A549 (cell line): ENCODE data around the gene RPS21. TPM values are rescaled to one million over a fixed set of nuclear protein-coding genes. Genes with fewer than 3 reads are reported as not detected.

Experiments used
- ATAC-seq, 2 experiments: fragments of 200-7000 bp in 1 of 2; fragments of >200 bp in 1 of 2; cut with Nextera tagmentation in 1 of 2; cut with Tn5 transposase in 1 of 2; 3 replicates each; pipeline versions ENCODE4 v1.8.0 to v1.9.1; 2018 to 2020; ENCODE audit warnings: mild to moderate bottlenecking in 1 of 2, moderate library complexity in 1 of 2
- CTCF ChIA-PET: fragments of 300-600 bp; sonication (Branson Sonifier 250); formaldehyde crosslinking; extraction: SDS; loops from one replicate; lab custom pipeline; 2021; ENCODE audit warnings: antibody characterized with exemption, inconsistent platforms; lab: Yijun Ruan, JAX
- POLR2A ChIA-PET: fragments of 350-600 bp; formaldehyde crosslinking; extraction: SDS; loops from one replicate; lab custom pipeline; 2021; ENCODE audit warnings: antibody characterized with exemption, inconsistent platforms; lab: Yijun Ruan, JAX
- DNase-seq, 2 experiments: peaks; one replicate each; pipeline versions ENCODE4 v3.0.0 to v3.0.0-alpha.2; 2011 to 2016; ENCODE audit warnings: low read depth in 1 of 2, low spot score in 1 of 2
- FAIRE-seq: peaks from 2 replicates; lab custom pipeline; 2011; peaks lifted over from hg19 to GRCh38; lab: Jason Lieb, UNC
- H3K27ac ChIP-seq, 2 experiments: fragments of >200 bp; sonication (Bioruptor Twin); formaldehyde crosslinking; 3 replicates each; pipeline ENCODE4 v1.5.1; 2016 to 2017
- H3K4me1 ChIP-seq: fragments of >200 bp; sonication (Bioruptor Twin); formaldehyde crosslinking; 3 replicates; pipeline ENCODE4 v1.6.1; 2016
- H3K4me2 ChIP-seq: fragments of >200 bp; sonication (Bioruptor Twin); formaldehyde crosslinking; 3 replicates; pipeline ENCODE4 v1.6.1; 2016
- H3K4me3 ChIP-seq: fragments of >200 bp; sonication (Bioruptor Twin); formaldehyde crosslinking; 3 replicates; pipeline ENCODE4 v1.5.1; 2016
- H3K9me3 ChIP-seq: fragments of >200 bp; sonication (Bioruptor Twin); formaldehyde crosslinking; 3 replicates; pipeline ENCODE4 v1.6.1; 2016
- CHD4 ChIP-seq: fragments of 200-600 bp; sonication (generic); IDR thresholded peaks from 2 replicates; pipeline ENCODE4 v1.6.1; 2016; ENCODE audit warnings: antibody characterized with exemption, mild to moderate bottlenecking, borderline replicate concordance
- FOSB ChIP-seq: fragments of 250-450 bp; sonication (Bioruptor Pico); IDR thresholded peaks from 2 replicates; pipeline ENCODE4 v1.5.0; 2020; ENCODE audit warnings: mild to moderate bottlenecking, moderate library complexity
- FOXS1 ChIP-seq: fragments of 250-450 bp; sonication (Bioruptor Pico); IDR thresholded peaks from 2 replicates; pipeline ENCODE4 v1.5.0; 2020; ENCODE audit warnings: mild to moderate bottlenecking, moderate library complexity
- JUN ChIP-seq, 2 experiments: fragments of >200 bp; sonication (Bioruptor Twin); formaldehyde crosslinking; IDR thresholded peaks; 2 replicates in 1 of 2; 3 replicates in 1 of 2; pipeline ENCODE4 v1.6.1; 2016 to 2017
- JUNB ChIP-seq: fragments of >200 bp; sonication (Bioruptor Twin); formaldehyde crosslinking; IDR thresholded peaks from 2 replicates; pipeline ENCODE4 v1.6.1; 2016
- MAFK ChIP-seq: fragments of 450-650 bp; IDR thresholded peaks from 2 replicates; pipeline ENCODE4 v1.6.1; 2014; ENCODE audit not compliant: partially characterized antibody
- POLR2AphosphoS2 ChIP-seq: conservative IDR thresholded peaks from 2 replicates; pipeline ENCODE4 v1.6.1; 2012; ENCODE audit warnings: low read length, improper control_type of control experiment, inconsistent platforms
- RNF2 ChIP-seq: fragments of 200-600 bp; sonication (generic); IDR thresholded peaks from 2 replicates; pipeline ENCODE4 v1.6.1; 2016; ENCODE audit warnings: low read depth, mild to moderate bottlenecking, antibody characterized with exemption, moderate library complexity, borderline replicate concordance
- WGBS: methylation state at CpG from one replicate; pipeline ENCODE4 v1.1.6; 2017; ENCODE audit errors: missing lambda C conversion rate; 5-methylcytosine and 5-hydroxymethylcytosine counted together
- polyA plus RNA-seq, 4 experiments: library from polyadenylated mRNA; depleted of rRNA in 3 of 4; stranded (reverse); fragments of >200 nt; fragmentation: RNase III in 1 of 4; extraction: RNeasy Plus Mini Kit Qiagen cat#74134 plus additional on column Dnase treatment in 1 of 4; gene quantifications; 2 replicates in 3 of 4; 3 replicates in 1 of 4; pipeline ENCODE4 v1.2.3, GENCODE V29; 2011 to 2017
- TF ChIP-seq, protein P1 (sequence below): IDR thresholded peaks from 2 replicates; pipeline ENCODE4 v1.6.1; 2012; ENCODE audit warnings: low read depth, borderline replicate concordance
- TF ChIP-seq, protein P2 (sequence below): fragments of 150-350 bp; IDR thresholded peaks from 2 replicates; pipeline ENCODE4 v1.6.1; 2014; ENCODE audit warnings: low read depth, mild to moderate bottlenecking, low read length
- TF ChIP-seq, protein P3 (sequence below): fragments of 200-600 bp; sonication (generic); IDR thresholded peaks from 2 replicates; pipeline ENCODE4 v1.6.1; 2016; ENCODE audit warnings: antibody characterized with exemption, mild to moderate bottlenecking, moderate library complexity
- TF ChIP-seq, protein P4 (sequence below): fragments of 450-650 bp; IDR thresholded peaks from 2 replicates; pipeline ENCODE4 v1.6.1; 2014; ENCODE audit warnings: antibody characterized with exemption
- TF ChIP-seq, protein P5 (sequence below): fragments of 250-450 bp; sonication (Bioruptor Pico); IDR thresholded peaks from 2 replicates; pipeline ENCODE4 v1.5.0; 2021; ENCODE audit warnings: mild to moderate bottlenecking, moderate library complexity, borderline replicate concordance

The RPS21 gene
- polyA plus RNA-seq, 2 of the 4 experiments (the other 2 are of a cell fraction): 2,862 to 4,026 TPM

DNA sequence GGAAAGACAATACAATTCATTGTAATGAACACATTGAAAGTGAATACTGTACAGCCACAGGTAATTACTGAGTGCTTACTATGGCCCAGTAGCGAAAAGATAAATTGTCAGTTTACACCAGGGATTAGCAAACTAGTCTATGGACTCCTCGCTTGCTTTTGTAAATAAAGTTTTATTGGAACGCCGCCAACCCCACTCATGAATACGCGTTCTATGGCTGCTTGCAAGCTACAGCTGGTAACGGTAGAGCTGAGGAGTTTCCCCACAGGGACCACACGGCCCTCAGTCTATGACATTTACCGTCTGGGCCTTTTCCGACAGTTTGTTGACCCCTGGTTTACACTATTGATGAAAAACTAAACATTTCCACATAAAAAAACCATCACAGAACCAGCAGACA is 44.0 kb upstream of the RPS21 start:
- Histone ChIP-seq H3K4me1 (no peaks in the 10 kb centered on the region; the same call in 2 of the 3 replicates), H3K27ac (no peak overlapping the region), H3K4me3 (no peak overlapping the region), H3K4me2 (no peak overlapping the region), H3K9me3 (peaks cover 9% of the 10 kb centered on the region)
- ChIA-PET POLR2A (interaction anchor here (0.6 kb wide), 2 partner anchors 24 to 43 kb away, joined by 3 to 7 read pairs; partner anchors contain the start of gene LAMA5), CTCF (interaction anchor here (1.0 to 2.8 kb wide), 4 partner anchors 11 to 40 kb away, joined by 5 to 12 read pairs (median 6); no protein-coding TSS in a partner anchor)
- FAIRE-seq: no peak
- no peak for ATAC-seq
- 87% methylated on average over 10 of the region's 10 CpGs for WGBS
- DNase-seq: no peak
- TF ChIP-seq JUNB (no peak), MAFK (no peak), CHD4 (no peak), RNF2 (no peak)
- TF ChIP-seq, protein P1, sequence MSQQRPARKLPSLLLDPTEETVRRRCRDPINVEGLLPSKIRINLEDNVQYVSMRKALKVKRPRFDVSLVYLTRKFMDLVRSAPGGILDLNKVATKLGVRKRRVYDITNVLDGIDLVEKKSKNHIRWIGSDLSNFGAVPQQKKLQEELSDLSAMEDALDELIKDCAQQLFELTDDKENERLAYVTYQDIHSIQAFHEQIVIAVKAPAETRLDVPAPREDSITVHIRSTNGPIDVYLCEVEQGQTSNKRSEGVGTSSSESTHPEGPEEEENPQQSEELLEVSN: no peak
- TF ChIP-seq, protein P2, sequence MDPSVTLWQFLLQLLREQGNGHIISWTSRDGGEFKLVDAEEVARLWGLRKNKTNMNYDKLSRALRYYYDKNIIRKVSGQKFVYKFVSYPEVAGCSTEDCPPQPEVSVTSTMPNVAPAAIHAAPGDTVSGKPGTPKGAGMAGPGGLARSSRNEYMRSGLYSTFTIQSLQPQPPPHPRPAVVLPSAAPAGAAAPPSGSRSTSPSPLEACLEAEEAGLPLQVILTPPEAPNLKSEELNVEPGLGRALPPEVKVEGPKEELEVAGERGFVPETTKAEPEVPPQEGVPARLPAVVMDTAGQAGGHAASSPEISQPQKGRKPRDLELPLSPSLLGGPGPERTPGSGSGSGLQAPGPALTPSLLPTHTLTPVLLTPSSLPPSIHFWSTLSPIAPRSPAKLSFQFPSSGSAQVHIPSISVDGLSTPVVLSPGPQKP: no peak
- TF ChIP-seq, protein P3, sequence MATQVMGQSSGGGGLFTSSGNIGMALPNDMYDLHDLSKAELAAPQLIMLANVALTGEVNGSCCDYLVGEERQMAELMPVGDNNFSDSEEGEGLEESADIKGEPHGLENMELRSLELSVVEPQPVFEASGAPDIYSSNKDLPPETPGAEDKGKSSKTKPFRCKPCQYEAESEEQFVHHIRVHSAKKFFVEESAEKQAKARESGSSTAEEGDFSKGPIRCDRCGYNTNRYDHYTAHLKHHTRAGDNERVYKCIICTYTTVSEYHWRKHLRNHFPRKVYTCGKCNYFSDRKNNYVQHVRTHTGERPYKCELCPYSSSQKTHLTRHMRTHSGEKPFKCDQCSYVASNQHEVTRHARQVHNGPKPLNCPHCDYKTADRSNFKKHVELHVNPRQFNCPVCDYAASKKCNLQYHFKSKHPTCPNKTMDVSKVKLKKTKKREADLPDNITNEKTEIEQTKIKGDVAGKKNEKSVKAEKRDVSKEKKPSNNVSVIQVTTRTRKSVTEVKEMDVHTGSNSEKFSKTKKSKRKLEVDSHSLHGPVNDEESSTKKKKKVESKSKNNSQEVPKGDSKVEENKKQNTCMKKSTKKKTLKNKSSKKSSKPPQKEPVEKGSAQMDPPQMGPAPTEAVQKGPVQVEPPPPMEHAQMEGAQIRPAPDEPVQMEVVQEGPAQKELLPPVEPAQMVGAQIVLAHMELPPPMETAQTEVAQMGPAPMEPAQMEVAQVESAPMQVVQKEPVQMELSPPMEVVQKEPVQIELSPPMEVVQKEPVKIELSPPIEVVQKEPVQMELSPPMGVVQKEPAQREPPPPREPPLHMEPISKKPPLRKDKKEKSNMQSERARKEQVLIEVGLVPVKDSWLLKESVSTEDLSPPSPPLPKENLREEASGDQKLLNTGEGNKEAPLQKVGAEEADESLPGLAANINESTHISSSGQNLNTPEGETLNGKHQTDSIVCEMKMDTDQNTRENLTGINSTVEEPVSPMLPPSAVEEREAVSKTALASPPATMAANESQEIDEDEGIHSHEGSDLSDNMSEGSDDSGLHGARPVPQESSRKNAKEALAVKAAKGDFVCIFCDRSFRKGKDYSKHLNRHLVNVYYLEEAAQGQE: no peak
- TF ChIP-seq, protein P4, sequence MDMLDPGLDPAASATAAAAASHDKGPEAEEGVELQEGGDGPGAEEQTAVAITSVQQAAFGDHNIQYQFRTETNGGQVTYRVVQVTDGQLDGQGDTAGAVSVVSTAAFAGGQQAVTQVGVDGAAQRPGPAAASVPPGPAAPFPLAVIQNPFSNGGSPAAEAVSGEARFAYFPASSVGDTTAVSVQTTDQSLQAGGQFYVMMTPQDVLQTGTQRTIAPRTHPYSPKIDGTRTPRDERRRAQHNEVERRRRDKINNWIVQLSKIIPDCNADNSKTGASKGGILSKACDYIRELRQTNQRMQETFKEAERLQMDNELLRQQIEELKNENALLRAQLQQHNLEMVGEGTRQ: no peak
- TF ChIP-seq, all 56 proteins: peak for 0

DNA sequence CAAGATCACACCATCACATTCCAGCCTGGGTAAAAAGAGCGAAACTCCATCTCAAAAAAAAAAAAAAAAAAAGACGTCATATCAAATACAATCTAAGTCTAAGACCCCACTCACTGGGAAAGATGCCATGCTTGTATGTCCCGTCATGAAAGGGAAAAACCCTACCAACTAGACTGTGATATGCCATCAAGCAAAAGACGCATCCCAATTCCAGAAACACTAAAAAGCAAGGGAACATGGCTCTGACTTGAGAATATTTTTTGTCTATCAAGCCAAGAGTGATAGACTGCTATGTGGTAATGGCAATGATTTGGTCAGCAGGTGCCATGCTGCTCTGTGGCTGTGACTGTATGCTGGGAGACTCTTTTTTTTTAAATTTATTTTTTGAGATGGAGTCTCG is 42.8 kb upstream of the RPS21 start:
- POLR2A ChIA-PET: interaction anchor here (0.6 kb wide), 2 partner anchors 29 to 1749 kb away, joined by 4 read pairs; no protein-coding TSS in a partner anchor
- FAIRE-seq (no peak), DNase-seq (no peak), ATAC-seq (no peak)
- CTCF ChIA-PET: interaction anchor here (0.9 to 2.8 kb wide), 7 partner anchors 9 to 39 kb away, joined by 4 to 12 read pairs (median 5); no protein-coding TSS in a partner anchor
- WGBS: 96% methylated on average over 5 of the region's 5 CpGs
- H3K4me2 ChIP-seq: no peak overlapping the region
- TF ChIP-seq, protein P5, sequence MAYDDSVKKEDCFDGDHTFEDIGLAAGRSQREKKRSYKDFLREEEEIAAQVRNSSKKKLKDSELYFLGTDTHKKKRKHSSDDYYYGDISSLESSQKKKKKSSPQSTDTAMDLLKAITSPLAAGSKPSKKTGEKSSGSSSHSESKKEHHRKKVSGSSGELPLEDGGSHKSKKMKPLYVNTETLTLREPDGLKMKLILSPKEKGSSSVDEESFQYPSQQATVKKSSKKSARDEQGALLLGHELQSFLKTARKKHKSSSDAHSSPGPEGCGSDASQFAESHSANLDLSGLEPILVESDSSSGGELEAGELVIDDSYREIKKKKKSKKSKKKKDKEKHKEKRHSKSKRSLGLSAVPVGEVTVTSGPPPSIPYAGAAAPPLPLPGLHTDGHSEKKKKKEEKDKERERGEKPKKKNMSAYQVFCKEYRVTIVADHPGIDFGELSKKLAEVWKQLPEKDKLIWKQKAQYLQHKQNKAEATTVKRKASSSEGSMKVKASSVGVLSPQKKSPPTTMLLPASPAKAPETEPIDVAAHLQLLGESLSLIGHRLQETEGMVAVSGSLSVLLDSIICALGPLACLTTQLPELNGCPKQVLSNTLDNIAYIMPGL (CRISPR knock-in tag): no peak
- TF ChIP-seq JUN (IDR thresholded peaks at IDR 0.05) (no peak; a peak in 1 of 5 replicates), FOXS1 (CRISPR knock-in tag) (no peak), FOSB (CRISPR knock-in tag) (no peak), POLR2AphosphoS2 (0 out of 2 replicates have a peak, but pooled peaks have one; percentile 57)
- no peaks in the 10 kb centered on the region; the same call in 2 of the 3 replicates for H3K4me1 ChIP-seq
- no peak overlapping the region for H3K4me3 ChIP-seq
- H3K9me3 ChIP-seq: peaks cover 20% of the 10 kb centered on the region
- H3K27ac ChIP-seq: no peak overlapping the region
